AG09309 (cell line): ENCODE data around the gene PRPF6.

Experiments used
- DNase-seq: peaks from one replicate; pipeline ENCODE4 v3.0.0-alpha.2; 2010; ENCODE audit warnings: low read depth
- H3K4me3 ChIP-seq: 2 replicates; pipeline ENCODE4 v1.5.1; 2011; ENCODE audit warnings: mild to moderate bottlenecking, low read depth, low read length, moderate library complexity; ENCODE audit not compliant: control insufficient read depth
- TF ChIP-seq, protein P1 (sequence below): IDR thresholded peaks from 2 replicates; pipeline ENCODE4 v1.5.1; 2011; ENCODE audit warnings: mild to moderate bottlenecking, low read depth, low read length, inconsistent platforms; ENCODE audit not compliant: insufficient read depth, control insufficient read depth; ENCODE audit errors: missing control alignments

PRPF6 gene

DNA sequence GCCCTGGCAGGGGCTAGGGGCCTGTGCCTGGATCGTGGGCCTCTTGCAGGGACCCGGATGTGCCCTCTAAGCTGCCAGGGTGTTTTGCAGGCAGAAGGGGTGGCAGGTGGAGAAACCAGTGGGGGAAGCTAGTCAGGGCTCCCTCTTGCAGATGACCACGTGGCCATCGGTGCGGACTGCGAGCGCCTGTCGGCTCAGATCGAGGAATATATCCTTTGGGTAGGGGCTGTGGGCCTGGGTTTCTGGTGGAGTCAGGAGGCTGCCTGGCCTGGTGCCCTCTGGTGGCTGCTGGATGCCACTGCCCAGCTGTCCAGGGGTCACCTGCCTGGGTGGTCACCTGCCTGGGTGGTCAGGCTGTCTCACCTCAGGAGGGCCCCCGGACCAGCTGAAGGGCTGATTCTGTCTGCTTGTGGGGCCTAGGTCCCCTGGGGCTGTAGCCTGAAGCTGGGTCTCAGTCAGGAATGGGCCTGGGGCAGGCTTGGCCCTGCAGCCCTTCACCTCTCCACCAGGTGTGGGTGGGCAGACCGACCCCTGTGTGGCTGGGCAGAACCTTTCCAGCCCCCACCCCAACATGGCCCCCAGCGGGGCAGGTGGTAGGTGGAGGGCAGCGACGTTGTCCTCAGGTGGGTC lies 88.8 kb downstream of the PRPF6 start:
- DNase-seq = no peak
- no peak overlapping the region for H3K4me3 ChIP-seq
- TF ChIP-seq, protein P1, sequence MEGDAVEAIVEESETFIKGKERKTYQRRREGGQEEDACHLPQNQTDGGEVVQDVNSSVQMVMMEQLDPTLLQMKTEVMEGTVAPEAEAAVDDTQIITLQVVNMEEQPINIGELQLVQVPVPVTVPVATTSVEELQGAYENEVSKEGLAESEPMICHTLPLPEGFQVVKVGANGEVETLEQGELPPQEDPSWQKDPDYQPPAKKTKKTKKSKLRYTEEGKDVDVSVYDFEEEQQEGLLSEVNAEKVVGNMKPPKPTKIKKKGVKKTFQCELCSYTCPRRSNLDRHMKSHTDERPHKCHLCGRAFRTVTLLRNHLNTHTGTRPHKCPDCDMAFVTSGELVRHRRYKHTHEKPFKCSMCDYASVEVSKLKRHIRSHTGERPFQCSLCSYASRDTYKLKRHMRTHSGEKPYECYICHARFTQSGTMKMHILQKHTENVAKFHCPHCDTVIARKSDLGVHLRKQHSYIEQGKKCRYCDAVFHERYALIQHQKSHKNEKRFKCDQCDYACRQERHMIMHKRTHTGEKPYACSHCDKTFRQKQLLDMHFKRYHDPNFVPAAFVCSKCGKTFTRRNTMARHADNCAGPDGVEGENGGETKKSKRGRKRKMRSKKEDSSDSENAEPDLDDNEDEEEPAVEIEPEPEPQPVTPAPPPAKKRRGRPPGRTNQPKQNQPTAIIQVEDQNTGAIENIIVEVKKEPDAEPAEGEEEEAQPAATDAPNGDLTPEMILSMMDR = peak; percentile 77

GRCh38 chr20:64070244-64070993 lies 89.5 kb downstream of the PRPF6 start:
- no peak for DNase-seq
- no peak overlapping the region for H3K4me3 ChIP-seq
- TF ChIP-seq, protein P1 = no peak

DNA sequence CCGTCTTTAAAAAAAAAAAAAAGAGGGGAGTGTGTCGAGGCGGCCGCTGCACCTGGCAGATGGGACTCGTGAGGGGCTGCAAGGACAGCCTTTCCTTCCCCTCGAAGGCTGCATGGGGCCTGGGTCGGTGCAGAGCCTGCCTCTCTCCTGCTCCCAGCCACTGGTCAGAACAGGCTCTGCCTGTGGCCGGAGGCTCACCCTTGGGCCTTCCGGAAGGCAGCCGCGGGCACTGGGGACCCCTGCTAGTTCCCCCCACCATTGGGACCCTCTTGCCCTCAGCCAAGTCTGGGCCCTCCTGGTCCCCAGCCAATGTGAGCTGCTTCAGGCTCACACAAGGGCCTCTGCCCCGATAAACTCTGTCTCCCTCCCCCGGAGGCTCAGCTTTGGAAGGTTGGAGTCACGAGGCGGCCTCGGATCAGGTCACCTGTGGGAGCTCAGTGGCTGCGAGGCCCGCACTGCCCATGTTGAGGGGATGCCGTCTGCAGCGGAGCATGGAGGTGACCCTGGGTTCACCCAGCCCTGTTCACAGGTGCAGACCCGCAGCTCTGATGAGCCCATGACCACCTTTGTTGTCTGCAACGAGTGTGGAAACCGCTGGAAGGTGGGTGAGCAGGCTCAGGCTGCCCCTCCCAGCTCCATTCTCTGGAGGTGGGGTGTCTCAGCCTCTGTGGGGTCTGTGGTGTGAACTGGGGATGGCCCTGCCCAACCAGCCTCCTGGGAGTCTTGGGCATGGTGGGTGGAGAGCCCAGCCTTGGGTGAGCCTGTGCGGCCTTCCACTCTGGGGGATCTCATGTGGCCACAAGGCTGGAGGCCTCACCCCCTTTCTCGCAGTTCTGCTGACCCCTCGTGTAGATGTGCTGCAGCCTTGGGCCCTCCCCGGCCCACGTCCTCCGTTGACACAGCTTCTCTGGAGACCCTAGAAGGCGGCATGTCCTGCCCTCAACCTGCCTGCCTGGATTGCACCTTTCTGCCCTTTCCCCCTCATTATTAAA lies 90.7 kb downstream of the PRPF6 start:
- TF ChIP-seq, protein P1 = no peak
- DNase-seq = no peak

GRCh38 chr20:64072498-64073063 lies 91.6 kb downstream of the PRPF6 start:
- H3K4me3 ChIP-seq = no peak overlapping the region
- no peak for DNase-seq
- TF ChIP-seq, protein P1 = no peak

More for the DNA sequence above, 90.7 kb downstream of the PRPF6 start:
- no peak overlapping the region for H3K4me3 ChIP-seq

DNA sequence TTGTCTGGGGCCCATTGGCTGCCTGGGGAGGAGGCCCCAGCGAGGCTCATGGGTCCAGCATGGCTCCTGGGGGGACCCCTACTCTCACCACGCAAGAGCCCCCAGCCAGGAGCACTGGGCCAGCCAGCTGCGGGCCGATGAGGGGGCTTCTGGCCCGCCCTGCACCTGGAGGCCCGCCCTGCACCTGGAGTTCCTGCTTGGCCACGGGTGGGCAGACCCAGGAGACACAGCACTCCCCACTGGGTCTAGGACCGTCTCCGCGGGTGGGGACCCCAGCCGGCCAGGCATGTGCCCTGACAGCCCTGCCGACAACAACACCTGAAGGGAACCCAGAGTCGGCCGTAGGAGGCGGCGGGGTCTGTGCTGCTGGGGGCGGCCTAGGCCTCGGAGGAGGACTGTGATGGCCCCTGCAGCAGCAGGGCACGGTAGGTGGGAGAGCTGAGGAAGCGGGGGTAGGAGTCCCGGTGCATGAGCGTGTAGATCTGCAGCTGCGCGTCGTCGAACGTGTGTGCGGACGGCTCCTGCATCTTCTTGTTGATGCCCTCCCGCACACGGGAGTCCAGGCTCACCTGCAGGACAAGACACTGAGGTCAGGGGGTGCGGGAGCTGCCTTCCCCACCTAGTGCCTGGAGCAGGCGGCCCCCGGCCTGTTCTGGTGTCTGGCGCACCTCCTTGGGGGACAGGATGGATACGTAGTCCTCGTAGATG lies 92.7 kb downstream of the PRPF6 start:
- TF ChIP-seq, protein P1 = no peak
- DNase-seq = no peak
- H3K4me3 ChIP-seq = no peak overlapping the region
